Measurements from ENCODE around the gene UBE2S.

The UBE2S gene

GRCh38 chr19:55383279-55384130 is 24.1 kb downstream of the UBE2S start:
- DNase-seq (ENCODE audit: low read depth): no peak

- DNase-seq (ENCODE audit: low read depth): no peak
Observed at GRCh38 chr19:55382522-55383054, 25.0 kb downstream of the UBE2S start.

- DNase-seq (ENCODE audit: low read depth): no peak
Observed at GRCh38 chr19:55382013-55382412, 25.6 kb downstream of the UBE2S start.

DNA sequence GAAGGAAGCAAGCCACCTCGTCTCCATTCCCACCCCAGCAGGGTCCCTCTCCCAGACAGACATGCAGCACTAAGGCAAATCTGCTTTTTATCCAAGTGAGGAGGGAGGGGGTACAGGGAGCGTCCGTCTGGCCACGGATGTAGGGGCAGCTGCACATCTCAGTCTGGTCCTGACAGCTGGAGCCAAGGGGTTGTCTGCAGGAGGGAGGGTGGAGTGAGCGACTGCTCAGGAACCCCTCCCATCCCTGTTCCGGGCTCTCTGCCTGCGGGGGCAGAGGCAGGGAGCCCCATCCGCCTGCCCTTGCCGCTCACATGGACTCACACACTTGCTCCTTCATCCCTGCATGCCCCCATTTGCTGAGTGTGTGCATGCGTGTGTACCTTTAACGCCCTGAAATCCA is 28.4 kb downstream of the UBE2S start:
- no peak for DNase-seq (ENCODE audit: low read depth)

DNA sequence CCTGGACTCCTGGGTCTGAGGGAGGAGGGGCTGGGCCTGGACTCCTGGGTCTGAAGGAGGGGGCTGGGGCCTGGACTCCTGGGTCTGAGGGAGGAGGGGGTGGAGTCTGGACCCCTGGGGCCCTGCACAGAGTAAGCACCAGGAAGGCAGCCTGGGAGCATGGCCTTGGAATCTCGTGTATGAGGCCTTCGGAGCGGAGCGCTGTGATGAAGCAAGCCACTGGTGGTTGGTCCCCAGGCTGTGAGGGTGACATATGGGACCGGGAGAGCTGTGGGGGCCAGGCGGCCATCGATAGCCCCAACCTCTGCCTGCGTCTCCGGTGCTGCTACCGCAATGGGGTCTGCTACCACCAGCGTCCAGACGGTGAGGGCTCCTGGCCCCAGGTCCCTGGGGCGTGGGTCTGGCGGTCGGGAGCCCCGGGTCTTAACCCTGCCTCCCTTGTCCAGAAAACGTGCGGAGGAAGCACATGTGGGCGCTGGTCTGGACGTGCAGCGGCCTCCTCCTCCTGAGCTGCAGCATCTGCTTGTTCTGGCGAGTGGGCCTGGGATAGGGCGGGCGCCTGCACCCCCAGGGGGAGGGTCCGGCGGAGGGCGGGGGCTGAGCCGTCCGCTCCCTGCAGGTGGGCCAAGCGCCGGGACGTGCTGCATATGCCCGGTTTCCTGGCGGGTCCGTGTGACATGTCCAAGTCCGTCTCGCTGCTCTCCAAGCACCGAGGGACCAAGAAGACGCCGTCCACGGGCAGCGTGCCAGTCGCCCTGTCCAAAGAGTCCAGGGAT is 30.0 kb downstream of the UBE2S start:
- DNase-seq (ENCODE audit: low read depth): no peak

GRCh38 chr19:55376241-55376933 is 31.2 kb downstream of the UBE2S start, which contains the start of gene TMEM190:
Gene TMEM190, plus strand, starts transcription at chr19:55376826. Its CDS starts 28 bp downstream, at chr19:55376854.
- no peak for DNase-seq (ENCODE audit: low read depth)

GRCh38 chr19:55373993-55374757 is 33.4 kb downstream of the UBE2S start:
- no peak for DNase-seq (ENCODE audit: low read depth)

DNA sequence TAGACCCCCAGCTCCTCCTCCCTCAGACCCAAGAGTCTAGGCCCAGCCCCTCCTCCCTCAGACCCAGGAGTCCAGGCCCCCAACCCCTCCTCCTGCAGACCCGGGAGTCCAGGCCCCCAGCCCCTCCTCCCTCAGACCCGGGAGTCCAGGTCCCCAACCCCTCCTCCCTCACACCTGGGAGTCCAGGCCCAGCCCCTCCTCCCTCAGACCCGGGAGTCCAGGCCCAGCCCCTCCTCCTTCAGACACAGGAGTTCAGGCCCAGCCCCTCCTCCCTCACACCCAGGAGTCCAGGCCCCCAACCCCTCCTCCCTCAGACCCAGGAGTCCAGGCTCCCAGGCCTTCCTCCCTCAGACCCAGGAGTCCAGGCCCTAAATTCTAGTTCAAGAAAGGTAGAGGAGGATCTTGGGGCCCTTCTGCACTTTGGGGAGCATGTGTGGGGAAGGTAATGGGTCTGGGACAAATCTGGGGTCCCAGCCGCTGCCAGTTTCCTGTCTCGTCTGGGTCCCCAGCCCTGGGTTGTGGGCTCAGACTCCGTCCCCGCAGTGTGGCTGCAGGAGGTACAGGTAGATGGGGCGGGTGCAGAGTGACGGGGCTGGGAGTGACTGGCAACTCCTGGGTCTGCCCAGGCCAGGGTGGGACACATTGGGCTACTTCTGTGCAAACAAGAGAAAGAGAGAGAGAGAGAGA is 34.1 kb downstream of the UBE2S start:
- no peak for DNase-seq (ENCODE audit: low read depth)

DNA sequence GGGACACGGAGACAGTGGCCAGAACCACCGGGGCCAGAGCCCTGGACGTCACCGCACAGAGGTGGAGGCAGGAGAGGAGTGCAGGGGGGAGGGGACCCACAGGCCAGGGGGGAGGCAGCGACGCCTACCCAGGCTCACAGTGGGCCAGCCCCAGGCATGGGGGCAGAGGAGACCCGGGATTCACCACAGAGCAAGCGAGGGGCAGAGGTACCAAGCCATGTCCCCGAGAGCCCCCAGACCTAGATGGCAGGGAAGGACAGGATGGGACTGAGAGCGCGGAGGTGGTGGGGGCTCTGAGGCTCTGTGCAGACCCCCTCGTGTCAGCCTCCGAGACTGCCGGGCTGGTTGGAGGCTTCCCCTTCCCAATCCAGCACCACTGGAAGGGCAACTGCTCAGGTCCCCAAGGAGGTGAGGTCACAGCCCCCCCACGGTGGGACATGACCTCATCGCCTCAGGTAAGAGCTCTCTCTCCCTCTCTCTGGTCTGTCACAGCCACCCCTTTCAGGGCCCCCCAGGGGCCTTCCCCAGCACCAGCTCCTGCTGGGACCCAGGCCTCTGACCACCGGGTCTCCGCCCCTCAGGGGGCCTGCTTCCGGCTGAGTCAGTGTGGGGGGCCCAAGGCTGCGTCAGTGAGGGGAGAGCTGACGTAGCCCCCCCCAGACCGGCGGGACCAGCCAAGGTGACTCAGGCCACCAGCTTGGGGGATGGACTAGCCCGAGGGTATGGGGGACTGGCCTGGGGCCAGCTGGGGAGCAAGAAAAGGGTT is 35.1 kb downstream of the UBE2S start:
- no peak for DNase-seq (ENCODE audit: low read depth)

DNA sequence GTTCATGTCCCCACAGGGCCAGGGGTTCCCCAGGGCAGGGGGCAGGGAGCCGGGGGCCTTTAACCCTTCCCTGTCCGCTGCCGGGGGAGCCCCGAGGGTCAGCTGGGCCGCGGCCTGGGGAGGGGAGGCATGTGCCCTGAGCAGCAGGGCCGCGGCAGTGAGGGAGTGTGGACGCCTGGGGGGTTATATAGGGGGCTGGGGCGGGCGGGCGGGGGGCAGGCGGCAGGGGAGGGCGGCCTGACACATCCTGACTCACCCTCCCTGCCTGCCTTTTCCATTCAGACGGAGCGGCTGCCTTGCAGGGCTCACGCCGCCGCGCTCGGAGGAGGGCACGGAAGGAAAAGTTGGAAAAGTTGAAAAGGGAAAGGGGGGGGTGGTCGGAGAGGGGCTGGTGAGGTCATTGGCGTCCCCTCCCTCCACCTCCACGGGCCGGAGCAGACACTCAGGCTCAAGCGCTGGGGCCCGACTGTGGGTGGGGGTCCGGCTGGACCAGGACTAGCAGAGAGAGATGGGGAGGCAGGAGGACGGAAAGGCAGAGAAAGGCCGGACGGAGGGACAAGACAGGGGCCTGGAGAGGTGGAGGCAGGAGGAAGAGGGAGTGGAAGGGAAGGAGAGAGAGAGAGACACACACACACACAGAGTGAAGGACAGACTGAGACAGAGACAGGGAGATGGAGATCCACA is 37.1 kb downstream of the UBE2S start, which contains the start of gene IL11:
Gene IL11, minus strand, starts transcription at position 159 of the 684 bp plus-strand sequence. Its CDS starts 153 bp downstream, at position 6.
- DNase-seq (ENCODE audit: low read depth): no peak

DNA sequence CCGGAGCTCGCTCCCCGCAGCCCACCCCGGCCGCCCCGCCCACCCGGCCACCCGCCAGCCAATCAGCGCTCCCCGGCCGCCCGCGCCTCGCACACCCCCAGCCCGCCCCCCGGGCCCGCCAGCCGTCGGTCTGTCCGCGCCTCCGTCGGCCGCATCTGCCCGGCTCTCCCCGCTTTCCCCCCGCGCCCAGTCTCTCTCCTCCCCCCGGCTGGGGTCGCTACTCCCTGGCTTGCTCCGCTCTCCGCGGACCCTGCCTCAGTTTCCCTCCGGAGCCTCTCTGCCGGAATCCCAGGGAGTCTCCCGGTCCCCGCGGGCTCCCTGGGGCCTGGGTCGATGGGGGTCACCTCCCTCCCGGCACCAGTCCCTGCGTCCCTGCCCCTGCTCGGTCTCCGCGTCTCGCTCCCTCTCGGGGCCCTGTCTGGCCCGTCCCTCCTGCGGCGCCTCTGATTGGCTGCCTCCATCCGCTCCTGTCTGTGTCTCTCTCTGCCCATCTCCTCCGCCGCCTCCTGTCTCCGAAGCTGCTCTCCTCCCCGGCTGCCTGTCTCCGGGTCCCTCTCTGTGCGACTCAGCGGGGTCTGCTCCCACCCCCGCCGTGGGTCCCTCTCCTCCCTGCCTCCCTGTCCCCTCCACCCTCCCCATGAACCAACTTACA is 37.8 kb downstream of the UBE2S start:
- DNase-seq (ENCODE audit: low read depth): no peak

DNA sequence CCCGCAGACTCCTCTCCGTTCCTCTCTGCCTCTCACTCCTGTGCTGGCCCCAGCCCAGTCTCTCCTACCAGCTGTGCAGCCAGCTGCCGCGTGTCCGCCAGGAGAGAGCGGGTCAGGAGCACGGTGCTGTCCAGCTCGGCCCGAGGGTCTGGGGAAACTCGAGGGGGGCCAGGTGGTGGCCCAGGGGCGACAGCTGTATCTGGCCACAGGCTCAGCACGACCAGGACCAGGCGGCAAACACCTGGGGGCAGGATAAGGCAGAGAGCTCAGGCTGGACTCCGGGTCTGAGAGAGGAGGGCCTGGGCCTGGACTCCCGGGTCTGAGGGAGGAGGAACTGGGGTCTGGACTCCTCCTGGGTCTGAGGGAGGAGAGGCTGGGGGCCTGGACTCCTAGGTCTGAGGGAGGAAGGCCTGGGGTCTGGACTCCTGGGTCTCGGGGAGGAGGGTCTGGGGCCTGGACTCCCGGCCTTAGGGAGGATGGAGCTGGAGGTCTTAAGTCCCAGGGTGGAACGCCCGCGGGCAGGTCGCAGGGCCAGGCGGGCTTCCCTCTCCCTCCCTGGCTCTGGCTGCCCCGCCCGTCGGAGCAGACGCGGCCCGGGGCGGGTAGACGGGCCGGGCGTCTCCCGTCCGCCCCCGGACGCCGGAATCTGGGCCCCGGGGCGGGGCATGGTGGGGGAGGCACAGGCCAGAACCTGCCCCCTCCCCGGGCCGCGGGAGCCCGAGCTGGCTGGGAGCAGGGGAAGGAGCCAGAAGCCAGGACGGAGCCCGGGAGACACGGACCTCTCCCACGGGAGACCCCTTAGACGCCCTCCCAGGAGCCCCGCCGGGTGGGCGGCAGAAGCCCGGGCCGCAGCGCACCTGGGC is 38.7 kb downstream of the UBE2S start:
- DNase-seq (ENCODE audit: low read depth): no peak

DNA sequence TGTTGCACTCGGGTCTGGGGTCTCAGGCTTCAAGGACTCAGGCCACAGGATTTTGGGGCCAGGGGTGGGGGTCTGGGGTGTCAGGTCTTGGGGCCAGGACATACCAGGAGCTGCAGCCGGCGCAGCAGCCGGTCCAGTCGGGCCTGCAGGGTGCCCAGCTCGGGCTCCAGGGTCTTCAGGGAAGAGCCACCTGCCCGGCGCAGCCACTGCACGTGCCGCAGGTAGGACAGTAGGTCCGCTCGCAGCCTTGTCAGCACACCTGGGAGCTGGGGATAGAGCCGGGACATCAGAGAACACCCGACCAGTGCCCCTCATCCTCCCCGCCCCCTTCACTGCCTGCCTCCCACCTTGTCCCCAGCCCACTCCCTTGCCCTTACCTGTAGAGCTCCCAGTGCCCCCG is 39.5 kb downstream of the UBE2S start:
- DNase-seq (ENCODE audit: low read depth): no peak

GRCh38 chr19:55366790-55367189 is 40.8 kb downstream of the UBE2S start:
- DNase-seq (ENCODE audit: low read depth): no peak

- no peak for DNase-seq (ENCODE audit: low read depth)
Observed at GRCh38 chr19:55365964-55366363, 41.6 kb downstream of the UBE2S start.

DNA sequence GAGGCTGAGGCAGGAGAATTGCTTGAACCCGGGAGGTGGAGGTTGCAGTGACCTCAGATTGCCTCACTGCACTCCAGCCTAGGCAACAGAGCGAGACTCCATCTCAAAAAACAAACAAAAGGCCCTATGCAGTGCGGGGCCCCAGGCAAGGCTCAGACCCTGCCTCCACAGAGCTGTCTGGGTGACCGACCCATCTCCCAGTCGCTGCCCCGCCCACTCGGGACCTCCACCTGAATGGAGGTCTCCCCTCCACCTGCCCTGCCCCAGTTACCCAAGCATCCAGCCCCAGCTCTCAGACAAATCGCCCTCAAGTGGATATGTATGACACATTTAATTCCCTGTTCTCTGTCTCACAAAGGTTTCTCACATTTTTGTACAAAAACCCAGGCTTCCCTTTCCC is 42.3 kb downstream of the UBE2S start:
- DNase-seq (ENCODE audit: low read depth): no peak

DNA sequence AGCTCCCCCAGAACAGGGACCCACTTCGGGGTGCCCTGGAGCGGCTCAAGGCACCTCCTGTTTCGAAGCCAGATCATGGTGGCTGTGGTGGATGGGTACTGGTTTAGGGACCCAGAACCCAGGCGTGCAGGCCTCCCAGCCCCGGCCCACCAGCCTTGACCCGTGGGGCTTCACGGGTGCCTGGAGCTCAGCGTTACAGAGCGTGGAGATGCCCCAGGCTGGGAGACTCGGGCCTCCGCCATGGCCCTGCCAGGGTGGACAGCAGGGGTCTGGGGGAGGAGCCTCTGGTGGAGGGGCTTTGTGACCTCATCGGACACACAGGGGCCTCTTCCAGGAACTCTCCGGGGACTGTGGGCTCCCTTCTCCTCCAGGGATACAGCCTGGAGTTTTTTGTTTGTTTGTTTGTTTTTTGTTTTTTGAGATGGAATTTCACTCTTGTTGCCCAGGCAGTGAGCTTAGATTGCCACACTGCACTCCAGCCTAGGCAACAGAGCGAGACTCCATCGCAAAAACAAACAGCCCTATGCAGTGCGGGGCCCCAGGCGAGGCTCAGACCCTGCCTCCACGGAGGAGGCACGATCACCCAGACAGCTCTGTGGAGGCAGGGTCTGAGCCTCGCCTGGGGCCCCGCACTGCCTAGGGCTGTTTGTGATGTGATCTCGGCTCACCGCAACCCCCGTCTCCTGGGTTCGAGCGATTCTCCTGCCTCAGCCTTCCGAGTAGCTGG is 44.4 kb downstream of the UBE2S start, which contains the start of gene GARIN5B:
Gene GARIN5B, minus strand, starts transcription at position 271 of the 727 bp plus-strand sequence. Its CDS starts 194 bp downstream, at position 77.
- no peak for DNase-seq (ENCODE audit: low read depth)
